Measurements from ENCODE around the gene GPRC5B. TPM values are rescaled to one million over a fixed set of nuclear protein-coding genes. Genes with fewer than 3 reads are reported as not detected.

Gene GPRC5B, protein sequence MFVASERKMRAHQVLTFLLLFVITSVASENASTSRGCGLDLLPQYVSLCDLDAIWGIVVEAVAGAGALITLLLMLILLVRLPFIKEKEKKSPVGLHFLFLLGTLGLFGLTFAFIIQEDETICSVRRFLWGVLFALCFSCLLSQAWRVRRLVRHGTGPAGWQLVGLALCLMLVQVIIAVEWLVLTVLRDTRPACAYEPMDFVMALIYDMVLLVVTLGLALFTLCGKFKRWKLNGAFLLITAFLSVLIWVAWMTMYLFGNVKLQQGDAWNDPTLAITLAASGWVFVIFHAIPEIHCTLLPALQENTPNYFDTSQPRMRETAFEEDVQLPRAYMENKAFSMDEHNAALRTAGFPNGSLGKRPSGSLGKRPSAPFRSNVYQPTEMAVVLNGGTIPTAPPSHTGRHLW
- not detected for total RNA-seq

DNA sequence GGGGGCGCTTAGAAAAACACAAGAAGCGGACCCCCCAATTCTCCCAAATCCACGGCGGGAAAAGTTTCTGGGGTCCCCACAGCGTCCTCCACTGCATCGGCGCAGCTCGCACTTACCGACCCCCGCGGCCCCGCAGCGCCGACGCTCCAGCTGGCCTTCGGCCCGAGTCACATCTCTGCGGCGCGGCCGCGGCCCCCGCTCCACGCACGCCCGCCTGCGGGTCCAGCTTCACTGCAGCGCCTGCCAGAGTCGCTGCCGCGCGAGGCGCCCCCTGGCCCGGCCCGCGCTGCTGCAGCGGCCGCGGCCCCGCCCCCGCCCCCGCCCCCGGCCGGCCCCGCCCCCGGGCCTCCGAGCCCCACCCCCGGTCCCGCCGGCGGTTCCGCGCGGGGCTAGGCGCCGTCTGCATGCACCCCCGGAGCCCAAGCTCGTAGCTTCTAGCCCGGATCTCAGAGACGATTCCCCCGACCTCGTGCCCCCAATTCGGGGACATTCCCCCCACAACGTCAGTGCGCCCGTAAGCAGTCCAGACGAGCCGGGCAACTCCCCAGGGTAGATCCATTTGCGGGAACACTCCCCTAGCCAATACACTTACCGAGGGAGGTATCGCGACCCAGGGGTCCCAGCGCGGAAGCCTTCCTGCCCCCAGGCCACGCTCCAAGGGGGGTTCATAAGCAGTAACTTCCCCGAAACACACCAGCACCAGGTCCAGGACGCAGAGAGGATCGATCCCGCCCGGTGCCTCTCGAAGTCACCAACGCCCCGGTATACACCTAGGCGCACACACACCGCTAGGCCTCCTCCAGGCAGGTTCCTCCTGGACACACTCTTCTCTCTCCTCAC is at the start of gene GPRC5B:
TSS of gene GPRC5B (minus strand) at position 238 of the 840 bp plus-strand sequence. CDS start 12,003 bp downstream, outside the sequence.
- DNase-seq, result peak; percentile 25

DNA sequence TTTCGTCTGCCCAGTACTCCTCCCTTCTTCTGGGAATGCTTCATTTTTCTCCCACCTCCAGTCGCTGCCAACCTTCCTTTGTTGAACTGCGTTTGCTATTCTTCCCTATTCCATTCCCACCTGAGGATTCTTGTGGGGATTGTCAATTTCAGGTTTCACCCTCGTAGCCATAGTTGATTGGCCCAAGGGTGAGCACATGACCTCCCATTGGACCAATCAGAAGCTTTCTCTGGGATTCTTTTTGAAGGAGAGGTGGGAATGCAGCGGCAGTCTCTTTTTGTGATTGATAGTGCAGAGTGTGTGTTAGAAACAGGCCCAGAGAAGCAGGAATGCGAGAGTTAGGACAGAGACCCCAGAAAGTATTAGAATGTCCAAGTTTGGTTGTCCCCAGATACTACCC is 49.1 kb upstream of the GPRC5B start:
- DNase-seq, result no peak

DNA sequence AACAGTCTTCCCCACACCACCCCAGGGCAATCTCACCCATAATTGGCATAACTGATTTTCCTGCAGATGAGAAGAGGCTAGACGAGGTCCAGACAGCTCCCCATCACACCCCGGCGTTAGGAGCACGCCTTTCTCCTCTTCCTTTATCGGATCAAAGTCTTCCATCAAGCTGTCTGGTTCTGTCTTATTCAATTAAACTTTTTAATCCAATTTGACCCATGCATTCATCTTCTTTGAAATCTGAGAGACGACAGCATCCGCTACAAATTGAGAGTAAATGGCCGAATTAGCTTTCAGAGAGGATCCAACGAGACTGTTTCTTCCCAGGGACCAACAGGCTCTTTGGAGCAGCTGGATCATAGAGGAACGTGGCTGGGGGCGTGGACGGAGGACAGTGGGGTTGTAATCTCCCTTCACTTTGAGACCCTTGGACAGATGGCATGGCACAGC is 44.4 kb upstream of the GPRC5B start:
- no peak for DNase-seq

DNA sequence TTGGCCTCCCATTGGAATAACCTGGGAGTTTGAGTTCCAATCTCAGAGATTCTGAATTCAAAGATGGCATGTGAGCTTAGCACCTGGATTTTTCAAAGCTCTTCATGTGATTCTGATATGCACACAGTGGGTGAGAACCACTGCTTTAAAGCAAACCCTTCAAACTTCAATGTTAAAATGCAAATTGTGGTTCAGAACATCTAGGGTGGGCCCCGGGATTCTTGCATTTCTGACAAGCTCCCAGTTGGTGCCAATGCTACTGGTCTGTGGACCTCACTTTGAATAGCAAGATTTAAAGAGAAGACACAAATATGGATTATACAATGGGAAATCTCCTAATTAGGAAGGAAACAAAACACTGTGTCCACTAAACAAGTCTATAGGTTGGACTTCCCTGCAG is 43.8 kb upstream of the GPRC5B start:
- DNase-seq, result no peak

DNA sequence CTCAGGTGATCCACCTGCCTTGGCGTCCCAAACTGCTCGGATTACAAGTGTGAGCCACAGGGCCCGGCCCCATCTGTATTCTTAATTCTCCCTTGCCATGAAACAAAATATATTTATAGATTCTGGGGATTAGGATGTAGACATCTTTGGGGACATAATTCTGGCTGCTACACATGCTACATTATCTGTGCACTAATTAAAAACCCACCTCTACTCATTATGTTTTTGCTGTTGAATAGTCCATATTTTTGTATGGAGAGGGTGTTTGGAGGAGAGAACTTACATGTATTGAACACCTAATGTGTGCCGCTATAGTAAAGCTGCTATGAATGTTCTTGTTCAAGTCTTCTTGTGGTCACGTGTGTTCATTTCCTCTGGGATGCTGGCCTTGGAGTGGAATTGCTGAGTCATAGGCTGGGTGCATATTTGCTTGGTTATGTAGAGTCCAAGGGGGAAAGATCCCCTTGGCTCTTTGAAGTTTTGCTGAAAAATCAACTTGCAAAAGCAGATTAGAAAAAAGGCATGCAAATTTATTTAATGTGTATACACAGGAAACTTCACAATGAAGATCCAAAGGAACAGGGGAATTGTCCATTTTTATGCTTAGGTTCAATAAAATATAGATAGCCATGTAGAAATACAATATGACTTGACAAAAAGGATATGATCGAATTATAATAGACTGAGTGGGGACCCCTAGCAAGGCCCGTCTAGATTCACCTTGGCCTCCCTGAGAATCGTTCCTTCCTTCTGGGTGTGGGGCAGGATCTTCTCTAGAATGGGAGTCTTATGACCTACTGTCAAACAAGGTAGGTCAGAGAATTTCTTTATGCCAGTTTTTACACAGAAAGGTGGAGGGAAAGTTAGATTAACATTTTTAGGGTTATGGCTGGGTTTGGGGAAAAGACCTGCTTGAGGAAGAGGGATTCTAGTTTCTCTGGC is 42.1 kb upstream of the GPRC5B start:
- DNase-seq, result no peak

DNA sequence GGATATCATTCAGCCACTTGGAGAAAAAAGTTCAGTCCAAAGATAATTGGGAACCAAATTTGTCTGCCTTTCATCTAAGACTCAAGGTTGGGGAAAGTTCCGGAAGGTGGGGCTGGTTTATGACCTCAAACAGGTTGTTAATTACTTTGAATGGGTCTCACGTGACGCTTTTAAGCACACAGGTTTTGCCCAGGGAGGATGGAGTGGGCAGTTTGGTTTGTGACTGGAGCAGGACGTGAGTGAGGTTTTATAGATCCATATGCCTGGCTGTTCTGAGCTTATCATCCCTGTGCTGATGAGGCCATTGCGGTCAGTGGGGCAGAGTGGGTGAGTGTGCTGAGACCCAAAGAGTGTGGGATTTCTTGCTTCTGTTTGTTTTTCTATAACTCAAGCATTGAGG is 38.7 kb upstream of the GPRC5B start:
- no peak for DNase-seq

DNA sequence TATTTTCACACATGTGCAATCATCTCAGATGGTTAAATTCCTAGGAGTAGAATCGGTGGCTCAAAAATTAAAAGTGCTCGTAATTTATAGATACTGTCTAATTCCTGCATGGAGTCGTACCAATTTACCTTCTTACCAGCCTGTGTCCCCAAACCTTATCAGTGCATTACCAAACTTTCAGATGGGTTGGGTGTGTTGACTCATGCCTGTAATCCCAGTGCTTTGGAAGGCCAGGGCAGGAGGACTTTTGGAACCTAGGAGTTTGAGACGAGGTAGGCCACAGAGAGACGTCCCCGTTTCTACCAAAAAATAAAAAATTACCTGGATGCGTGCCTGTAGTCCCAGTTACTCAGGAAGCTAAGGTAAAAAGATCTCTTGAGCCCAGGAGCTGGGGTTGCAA is 34.5 kb upstream of the GPRC5B start:
- DNase-seq, result no peak

DNA sequence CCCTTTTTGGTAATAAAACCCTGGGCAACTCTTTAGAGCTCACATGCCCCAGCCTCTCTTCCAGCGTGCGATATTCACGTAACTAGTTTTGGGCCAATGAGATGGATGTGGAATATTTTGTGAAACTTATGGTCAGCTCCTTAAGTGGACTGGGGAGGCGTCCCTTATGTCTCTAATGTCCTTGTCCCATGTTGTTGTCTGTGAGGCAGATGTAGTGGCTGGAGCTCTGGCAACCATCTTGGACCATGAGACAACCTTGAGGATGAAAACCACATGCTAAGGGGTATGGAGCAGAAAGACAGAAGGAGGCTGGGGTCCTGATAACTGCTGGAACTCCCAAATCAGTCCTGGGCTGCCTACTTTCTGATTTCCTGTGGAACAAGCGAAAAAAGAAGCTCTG is 31.4 kb upstream of the GPRC5B start:
- no peak for DNase-seq

DNA sequence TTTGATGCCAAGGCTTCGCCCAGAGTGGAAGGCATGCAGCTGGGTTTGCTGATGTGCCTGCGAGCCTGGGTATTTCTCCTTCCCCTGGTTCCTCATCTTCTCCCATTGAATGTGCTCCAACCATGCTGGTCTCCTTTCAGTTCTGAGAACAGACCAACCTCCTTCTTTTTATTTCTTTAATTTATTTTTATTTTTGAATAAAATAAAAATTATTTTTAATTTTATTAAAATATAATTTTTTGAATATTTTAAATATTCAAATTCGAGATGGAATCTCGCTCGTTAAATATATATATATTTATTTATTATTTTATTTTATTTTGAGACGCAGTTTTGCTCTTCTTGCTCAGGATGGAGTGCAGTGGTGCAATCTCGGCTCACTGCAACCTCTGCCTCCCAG is 30.2 kb upstream of the GPRC5B start:
- no peak for DNase-seq

DNA sequence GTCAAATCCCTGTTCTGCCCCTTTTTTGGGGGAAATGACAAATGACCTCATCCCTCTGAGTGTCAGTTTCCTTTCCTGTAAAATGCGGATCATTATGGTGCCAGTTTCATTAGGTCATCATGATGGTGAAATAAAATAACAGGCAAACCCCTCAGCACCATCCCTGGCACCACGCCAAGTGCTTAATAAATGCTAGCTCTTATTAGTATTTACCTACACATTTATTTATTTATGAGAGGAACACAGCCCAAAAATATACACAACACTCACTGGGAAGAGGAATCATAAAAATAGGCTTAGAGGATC is 28.6 kb upstream of the GPRC5B start:
- DNase-seq, result no peak

DNA sequence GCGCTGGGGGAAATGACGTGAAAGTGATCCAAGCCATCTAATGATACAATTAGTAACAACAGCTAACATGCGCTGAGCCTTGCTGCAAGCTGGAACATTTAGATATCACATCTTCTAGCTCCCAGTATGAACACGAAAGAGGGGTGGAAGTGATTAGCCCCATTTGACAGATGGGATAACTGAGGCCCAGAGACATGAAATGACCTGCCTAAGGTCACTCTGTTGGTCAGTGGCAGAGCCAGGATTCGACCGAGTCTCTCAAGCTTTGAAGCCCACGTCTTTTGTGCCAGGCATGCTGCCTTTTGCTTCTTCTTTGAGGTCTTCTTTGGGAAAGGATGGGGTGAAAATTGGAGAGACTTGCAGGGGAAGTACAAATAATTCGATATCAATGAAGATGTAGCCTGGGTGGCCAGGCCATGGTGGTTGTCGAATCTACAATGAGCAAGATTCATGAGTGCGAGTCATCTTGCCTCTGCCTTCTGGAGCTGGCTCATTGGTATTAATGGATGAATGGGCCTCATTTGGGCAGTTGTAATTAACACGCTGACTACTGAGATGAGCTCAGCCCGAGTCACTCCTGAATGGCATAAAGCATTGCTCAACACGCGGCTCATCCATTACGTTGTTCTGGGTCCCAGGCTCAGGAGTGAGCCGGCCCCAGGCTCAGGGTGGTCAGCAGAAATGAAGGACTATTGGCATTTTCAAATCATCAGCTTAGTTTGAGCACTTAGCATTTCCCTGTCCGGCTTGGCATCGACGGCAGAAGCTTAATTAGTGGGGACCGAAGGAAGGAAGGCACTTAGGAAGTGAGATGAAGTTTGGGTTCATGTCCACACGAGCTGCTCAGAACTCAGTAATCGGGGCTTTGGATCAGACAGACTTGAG is 28.0 kb upstream of the GPRC5B start:
- DNase-seq, result no peak

DNA sequence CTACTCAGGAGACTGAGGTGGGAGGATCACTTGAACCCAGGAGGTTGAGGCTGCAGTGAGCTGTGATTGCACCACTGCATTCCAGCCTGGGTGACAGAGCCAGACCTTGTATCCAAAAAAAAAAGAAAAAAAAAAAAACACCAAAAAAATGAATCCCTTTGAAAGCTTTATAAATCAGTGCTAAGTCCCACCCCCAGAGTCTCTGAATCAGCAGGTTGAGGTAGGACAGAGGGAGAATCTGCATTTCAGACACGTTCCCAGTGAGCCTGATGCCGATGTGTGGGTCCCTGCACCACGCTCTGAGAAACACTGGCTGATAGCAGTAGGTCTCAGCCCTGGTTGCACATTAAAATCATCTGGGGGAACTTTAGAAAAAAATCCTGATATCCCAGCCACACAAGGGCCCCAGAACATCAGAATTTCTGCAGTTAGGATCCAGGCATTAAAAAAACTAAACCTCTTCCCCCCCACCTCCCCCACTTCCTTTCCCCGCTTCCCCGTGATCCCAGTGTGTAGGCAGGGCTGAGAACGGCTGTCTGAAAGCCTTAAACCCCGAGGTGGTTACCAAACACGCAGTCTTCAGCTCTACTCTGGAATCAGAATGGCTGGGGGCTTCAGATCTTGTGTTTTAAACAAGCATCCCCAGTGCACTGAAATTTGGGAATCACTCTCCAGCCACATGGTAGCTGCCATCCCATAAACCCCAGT is 27.3 kb upstream of the GPRC5B start:
- DNase-seq, result no peak

DNA sequence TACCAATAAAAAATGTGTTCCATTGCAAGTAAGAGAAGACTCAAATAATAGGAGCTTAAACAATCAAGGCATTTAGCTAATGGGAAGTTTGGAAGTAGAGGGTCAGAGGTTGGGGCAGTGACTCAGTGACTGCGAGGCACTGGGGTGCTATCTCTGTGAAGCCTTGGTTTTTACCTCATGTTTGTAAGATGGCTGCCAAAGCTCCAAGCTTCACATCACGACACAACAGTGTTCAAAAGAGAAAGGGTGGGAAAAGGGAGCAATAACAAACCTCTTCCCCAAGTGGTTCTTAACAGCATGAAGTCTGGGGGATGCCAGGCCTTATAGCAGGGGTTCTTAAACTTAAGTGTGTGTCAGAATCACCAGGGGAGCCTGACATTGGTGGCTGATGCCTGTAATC is 26.6 kb upstream of the GPRC5B start:
- no peak for DNase-seq

DNA sequence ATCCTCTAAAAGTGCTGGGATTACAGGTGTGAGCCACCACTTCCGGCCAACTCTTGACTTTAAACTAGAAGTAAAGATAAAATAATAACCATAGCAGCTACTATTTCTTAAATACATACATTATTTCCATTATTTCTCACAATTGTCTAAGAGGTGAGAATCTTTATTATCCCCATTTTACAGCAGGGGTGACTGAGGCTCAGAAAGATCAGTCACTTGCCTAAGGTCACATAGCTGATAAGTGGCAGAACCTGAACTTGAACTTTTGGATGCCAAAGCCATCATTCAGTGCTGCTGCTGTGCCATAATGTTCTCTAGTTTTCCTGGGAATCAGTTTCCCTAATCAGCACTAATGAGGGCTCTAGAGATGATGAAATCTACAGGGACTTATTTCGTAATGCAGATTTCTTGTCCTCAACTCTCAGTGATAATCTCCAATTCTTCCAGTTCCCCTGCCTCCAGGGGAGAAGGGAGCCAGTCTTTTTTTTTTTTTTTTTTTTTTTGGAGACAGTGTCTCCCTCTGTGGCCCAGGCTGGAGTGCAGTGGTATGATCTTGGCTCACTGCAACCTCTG is 25.2 kb upstream of the GPRC5B start:
- DNase-seq, result no peak

DNA sequence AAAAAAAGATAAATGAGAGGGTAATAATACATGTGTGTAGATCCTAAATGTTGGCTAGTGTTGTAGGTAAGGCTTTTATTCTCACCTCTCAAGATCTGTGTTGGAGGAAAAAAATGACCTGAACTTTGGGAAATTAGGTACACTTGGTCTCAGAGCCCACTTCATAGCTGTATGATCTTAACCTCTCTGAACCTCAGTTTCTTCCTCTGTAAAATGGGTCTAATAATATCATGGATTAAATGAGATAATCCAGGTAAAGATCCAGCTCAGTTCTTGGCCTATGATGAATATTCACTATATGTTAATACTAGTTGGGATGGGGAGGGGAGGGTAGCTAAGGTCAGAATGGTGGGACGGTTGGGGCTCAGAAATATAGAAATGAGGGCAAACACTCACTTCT is 24.3 kb upstream of the GPRC5B start:
- no peak for DNase-seq

DNA sequence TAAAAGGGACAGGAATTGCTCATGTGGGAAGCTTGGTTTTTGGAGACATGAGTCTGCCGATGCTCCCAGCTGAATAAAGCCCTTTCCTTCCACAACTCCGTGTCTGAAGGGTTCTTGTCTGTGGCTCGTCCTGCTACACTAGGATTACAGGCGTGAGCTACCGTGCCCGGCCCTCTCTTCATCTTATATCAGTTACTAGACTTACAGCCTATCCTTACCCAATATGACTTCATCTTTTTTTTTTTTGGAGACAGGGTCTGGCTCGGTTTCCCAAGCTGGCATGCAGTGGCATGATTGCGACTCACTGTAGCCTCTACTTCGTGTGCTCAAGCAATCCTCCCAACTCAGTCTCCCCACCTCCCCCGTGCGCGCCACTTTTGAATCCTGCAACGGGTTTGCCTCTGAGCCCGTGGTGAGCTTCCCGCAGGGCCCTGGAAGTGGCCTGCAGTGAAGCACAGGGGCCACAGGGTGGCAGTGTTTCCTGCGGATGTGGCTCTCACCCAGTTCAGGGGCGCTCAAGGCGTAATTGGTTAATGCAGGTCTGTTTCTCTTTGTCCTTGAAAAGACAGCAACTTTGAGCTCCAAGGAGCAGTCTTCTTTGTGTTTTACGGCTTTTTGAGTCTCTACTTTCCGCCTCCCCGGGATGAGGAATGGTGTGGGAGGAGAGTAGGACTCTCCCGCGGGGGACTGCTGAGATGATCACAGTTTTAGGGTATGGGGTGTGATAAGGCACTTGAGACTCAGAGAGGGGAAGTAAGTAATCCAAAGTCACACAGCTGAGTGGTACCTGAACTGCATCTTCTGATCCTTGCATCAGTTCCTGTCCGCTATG is 22.7 kb upstream of the GPRC5B start:
- DNase-seq, result peak; percentile 50

DNA sequence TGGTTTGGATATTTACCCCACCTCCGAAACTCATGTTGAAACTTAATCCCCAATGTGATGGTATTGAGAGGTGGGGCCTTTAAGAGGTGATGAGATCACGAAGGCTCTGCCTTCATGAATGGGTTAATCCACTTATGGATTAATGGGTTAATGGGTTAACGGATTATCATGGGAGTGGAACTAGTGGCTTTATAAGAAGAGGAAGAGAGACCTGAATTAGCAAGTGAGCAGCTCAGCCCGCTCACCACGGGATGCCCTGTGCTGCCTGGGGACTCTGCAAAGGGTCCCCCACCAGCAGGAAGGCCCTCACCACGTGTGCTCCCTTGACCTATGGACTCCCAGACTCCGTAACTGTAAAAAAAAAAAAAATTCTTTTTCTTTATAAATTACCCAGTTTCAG is 16.5 kb upstream of the GPRC5B start:
- DNase-seq, result no peak

DNA sequence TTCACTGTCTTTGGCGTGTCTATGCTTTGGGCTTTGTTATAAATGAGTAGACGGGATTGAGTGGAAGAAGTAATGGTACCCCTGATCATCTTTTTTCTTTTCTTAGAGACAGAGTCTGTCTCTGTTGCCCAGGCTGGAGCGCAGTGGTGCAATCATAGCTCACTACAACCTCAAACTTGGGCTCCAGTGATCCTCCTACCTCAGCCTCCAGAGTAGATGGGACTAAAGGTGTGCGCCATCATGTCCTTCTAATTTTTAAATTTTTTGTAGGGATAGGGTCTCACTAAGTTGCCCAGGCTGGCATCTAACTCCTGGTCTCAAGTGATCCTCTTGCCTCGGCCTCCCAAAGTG is 14.9 kb upstream of the GPRC5B start:
- DNase-seq, result no peak

DNA sequence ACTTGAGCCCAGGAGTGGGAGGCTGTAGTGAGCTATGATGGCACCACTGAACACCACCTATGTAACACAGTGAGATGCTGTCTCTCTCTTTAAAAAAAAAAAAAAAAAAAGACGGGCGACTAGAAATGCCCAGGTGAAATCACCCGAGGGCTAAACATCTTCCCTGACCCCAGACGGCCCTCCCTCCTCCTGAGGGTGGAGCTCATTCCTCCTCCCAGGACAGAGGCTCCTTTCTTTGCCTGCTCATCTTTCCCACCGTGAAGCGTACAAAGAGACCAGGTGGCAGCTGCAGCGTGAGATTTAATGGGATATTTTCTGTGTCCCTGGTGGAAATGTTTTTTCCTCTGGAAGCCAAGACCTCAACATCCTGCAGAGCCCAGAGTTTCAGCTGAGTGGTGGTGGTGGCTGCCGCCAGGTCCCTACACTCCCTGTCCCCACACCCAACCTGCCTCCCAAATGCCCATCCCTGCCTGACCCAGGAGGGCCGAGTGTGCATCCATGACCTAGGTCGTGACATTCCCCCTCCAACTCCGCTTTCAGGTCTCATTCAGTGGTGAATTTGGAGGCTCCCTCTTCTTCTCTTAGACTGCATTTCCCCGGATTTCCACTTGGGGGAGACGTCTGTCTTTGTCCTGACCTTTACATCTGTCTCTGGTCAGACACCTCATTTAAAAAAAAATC is 14.4 kb upstream of the GPRC5B start:
- DNase-seq, result no peak

DNA sequence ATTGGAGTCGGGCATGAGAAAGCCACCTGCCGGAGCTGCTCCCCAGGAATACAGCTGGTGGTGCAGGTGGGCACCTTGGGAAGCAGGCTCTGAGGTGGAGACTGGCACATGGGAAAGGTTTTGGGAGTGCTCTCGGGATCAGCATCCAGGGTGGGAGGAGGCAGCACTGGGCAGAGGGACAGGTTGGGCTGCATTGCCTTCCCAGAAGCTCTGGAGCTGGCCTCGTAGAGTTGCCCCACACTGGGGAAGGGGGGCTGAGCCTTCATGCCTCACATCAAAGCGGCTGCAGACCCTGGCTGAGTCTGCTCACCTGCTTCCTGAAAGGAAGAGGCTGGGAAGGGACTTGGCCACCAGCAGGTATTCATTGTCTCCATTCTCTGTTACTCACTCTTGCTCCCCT is 13.5 kb upstream of the GPRC5B start:
- DNase-seq, result no peak

Measured in effector CD4-positive, alpha-beta T cell (primary cell).